Bronchial epithelial cell (primary cell): ENCODE results near the gene PPP2R5C. TPM values are rescaled to one million over a fixed set of nuclear protein-coding genes. Genes with fewer than 3 reads are reported as not detected.

Experiments
- DNase-seq: peaks from one replicate; pipeline ENCODE4 v3.0.0-alpha.2; 2010; ENCODE audit warnings: low read depth
- FAIRE-seq: peaks from 2 replicates; lab custom pipeline; 2011; peaks lifted over from hg19 to GRCh38; lab: Jason Lieb, UNC
- H3K27me3 ChIP-seq: 2 replicates; pipeline ENCODE4 v1.5.1; 2011; ENCODE audit warnings: low read length; ENCODE audit not compliant: control insufficient read depth, insufficient read depth
- H3K36me3 ChIP-seq: 2 replicates; pipeline ENCODE4 v1.5.1; 2011; ENCODE audit warnings: low read length; ENCODE audit not compliant: control insufficient read depth, insufficient read depth
- H3K4me3 ChIP-seq: 2 replicates; pipeline ENCODE4 v1.5.1; 2011; ENCODE audit warnings: mild to moderate bottlenecking, low read depth, low read length, control low read depth
- CTCF ChIP-seq: IDR thresholded peaks from 2 replicates; pipeline ENCODE4 v1.5.1; 2011; ENCODE audit warnings: mild to moderate bottlenecking, moderate library complexity, low read length, control low read depth, inconsistent platforms; ENCODE audit not compliant: insufficient read depth, severe bottlenecking
- total RNA-seq: library from RNA; depleted of rRNA; stranded (reverse); fragments of >200 nt; gene quantifications from 2 replicates; pipeline ENCODE4 v1.2.1, GENCODE V29; 2014

The PPP2R5C gene
- total RNA-seq, 1 donor from 2014 or later = 71.3 TPM

GRCh38 chr14:101873076-101873825 is 111.7 kb downstream of the PPP2R5C start:
- no peaks in the 10 kb centered on the region for H3K27me3 ChIP-seq
- no peak for FAIRE-seq

GRCh38 chr14:101873991-101874390 is 112.5 kb downstream of the PPP2R5C start:
- no peak overlapping the region for H3K4me3 ChIP-seq
- TF ChIP-seq CTCF = no peak
- H3K27me3 ChIP-seq = no peaks in the 10 kb centered on the region
- no peak for FAIRE-seq
- peaks cover 3% of the 10 kb centered on the region for H3K36me3 ChIP-seq
- no peak for DNase-seq

More at GRCh38 chr14:101873076-101873825, 111.7 kb downstream of the PPP2R5C start:
- DNase-seq = no peak
- no peak overlapping the region for H3K4me3 ChIP-seq
- TF ChIP-seq CTCF = no peak
- peaks cover under 1% of the 10 kb centered on the region for H3K36me3 ChIP-seq

GRCh38 chr14:101875041-101875726 is 113.7 kb downstream of the PPP2R5C start:
- FAIRE-seq (no peak), DNase-seq (no peak)
- no peak overlapping the region for H3K4me3 ChIP-seq
- peaks cover 5% of the 10 kb centered on the region for H3K36me3 ChIP-seq
- no peaks in the 10 kb centered on the region for H3K27me3 ChIP-seq
- TF ChIP-seq CTCF = no peak

GRCh38 chr14:101875727-101876554 is 114.4 kb downstream of the PPP2R5C start:
- FAIRE-seq (no peak), DNase-seq (no peak)
- H3K4me3 ChIP-seq = no peak overlapping the region
- H3K27me3 ChIP-seq = no peaks in the 10 kb centered on the region
- TF ChIP-seq CTCF = no peak
- H3K36me3 ChIP-seq = peaks cover 5% of the 10 kb centered on the region

- H3K27me3 ChIP-seq = no peaks in the 10 kb centered on the region
- DNase-seq = no peak
- TF ChIP-seq CTCF = no peak
- H3K36me3 ChIP-seq = peaks cover 7% of the 10 kb centered on the region
- H3K4me3 ChIP-seq = no peak overlapping the region
- no peak for FAIRE-seq
These were observed 115.0 kb downstream of the PPP2R5C start for GRCh38 chr14:101876555-101876938.
